Activated CD4-positive, alpha-beta T cell treated with anti-CD3 and anti-CD28 coated beads, Interleukin-2, amount 50 U/mL, for 4 hours (primary cell): Measurements from ENCODE around the gene EXT2.

Experiments
- DNase-seq, 2 experiments: peaks; one replicate each; pipeline ENCODE4 v3.0.0-alpha.2; 2020

The EXT2 gene

GRCh38 chr11:44172966-44173365 is 77.5 kb downstream of the EXT2 start:
- DNase-seq = no peak

GRCh38 chr11:44174842-44175241 is 79.4 kb downstream of the EXT2 start:
- DNase-seq = no peak

- DNase-seq = no peak
Measured at GRCh38 chr11:44176546-44177213, 81.2 kb downstream of the EXT2 start.

- DNase-seq = no peak
Measured at GRCh38 chr11:44177905-44178304, 82.4 kb downstream of the EXT2 start.

- DNase-seq = no peak
Measured at GRCh38 chr11:44178381-44178780, 82.9 kb downstream of the EXT2 start.

- no peak for DNase-seq
Measured at GRCh38 chr11:44179173-44179572, 83.7 kb downstream of the EXT2 start.

GRCh38 chr11:44180107-44180506 is 84.6 kb downstream of the EXT2 start:
- no peak for DNase-seq

GRCh38 chr11:44185522-44185921 is 90.0 kb downstream of the EXT2 start:
- DNase-seq = no peak

GRCh38 chr11:44186321-44186930 is 90.9 kb downstream of the EXT2 start:
- DNase-seq = no peak

- no peak for DNase-seq
Measured at GRCh38 chr11:44188643-44189042, 93.2 kb downstream of the EXT2 start.

GRCh38 chr11:44189986-44190882 is 94.8 kb downstream of the EXT2 start:
- DNase-seq = no peak

GRCh38 chr11:44190883-44191230 is 95.4 kb downstream of the EXT2 start:
- DNase-seq = no peak

GRCh38 chr11:44191322-44192016 is 96.0 kb downstream of the EXT2 start:
- no peak for DNase-seq

- DNase-seq = no peak
Measured at GRCh38 chr11:44192017-44192385, 96.5 kb downstream of the EXT2 start.

- DNase-seq = no peak
Measured at GRCh38 chr11:44192462-44193100, 97.1 kb downstream of the EXT2 start.

- no peak for DNase-seq
Measured at GRCh38 chr11:44193856-44194255, 98.4 kb downstream of the EXT2 start.

GRCh38 chr11:44198146-44198724 is 102.8 kb downstream of the EXT2 start:
- DNase-seq = no peak

GRCh38 chr11:44199298-44199697 is 103.8 kb downstream of the EXT2 start:
- no peak for DNase-seq

GRCh38 chr11:44199816-44200215 is 104.3 kb downstream of the EXT2 start:
- DNase-seq = no peak

GRCh38 chr11:44203270-44204043 is 108.0 kb downstream of the EXT2 start:
- no peak for DNase-seq

GRCh38 chr11:44205352-44205751 is 109.9 kb downstream of the EXT2 start:
- no peak for DNase-seq

GRCh38 chr11:44205836-44206235 is 110.4 kb downstream of the EXT2 start:
- no peak for DNase-seq
